Mammary epithelial cell (primary cell): ENCODE measurements around the gene DNPEP.
"Not testable (repeated sequence)": the region's sequence is repeated elsewhere in the genome, so short reads cannot be mapped to it uniquely, and the experiment has no call there.

Source experiments
- CTCF ChIP-seq, 2 donors: IDR thresholded peaks in 1 of 2; conservative IDR thresholded peaks in 1 of 2; 2 replicates each; pipeline ENCODE4 v1.5.1; 2011 to 2012; ENCODE audit warnings: inconsistent platforms in 2 of 2, low read length in 2 of 2, mild to moderate bottlenecking in 2 of 2, control low read depth in 1 of 2, low read depth in 1 of 2; ENCODE audit not compliant: insufficient read depth in 1 of 2; ENCODE audit errors: extremely low read depth in 1 of 2
- EZH2 ChIP-seq: IDR thresholded peaks from 2 replicates; pipeline ENCODE4 v1.6.1; 2012; ENCODE audit warnings: low read length, inconsistent platforms, borderline replicate concordance

GRCh38 chr2:219407343-219407742, 19.6 kb upstream of the DNPEP start:
- TF ChIP-seq CTCF (conservative IDR thresholded peaks at IDR 0.05 in 1 of 2, IDR thresholded peaks at IDR 0.05 in 1 of 2; ENCODE audit: extremely low read depth in 1 of 2, insufficient read depth in 1 of 2, low read depth in 1 of 2, low read length in 2 of 2); EZH2: not testable (repeated sequence)
